GM06990 (cell line): ENCODE results near the gene CNNM1.

ENCODE experiments used
- DNase-seq: peaks from one replicate; pipeline ENCODE4 v3.0.0-alpha.2; 2011; ENCODE audit not compliant: insufficient read length; ENCODE audit errors: extremely low read depth
- H3K27me3 ChIP-seq: replicated peaks from 2 replicates; pipeline ENCODE4 v1.6.0; 2011; ENCODE audit warnings: low read length; ENCODE audit not compliant: control insufficient read depth, insufficient read depth
- H3K36me3 ChIP-seq: 2 replicates; pipeline ENCODE4 v1.5.1; 2011; ENCODE audit warnings: low read length; ENCODE audit not compliant: control insufficient read depth, insufficient read depth
- H3K4me3 ChIP-seq: replicated peaks from 2 replicates; pipeline ENCODE4 v1.5.1; 2011; ENCODE audit warnings: low read depth, mild to moderate bottlenecking, control low read depth, low read length
- TF ChIP-seq, protein P1 (sequence below): IDR thresholded peaks from 2 replicates; pipeline ENCODE4 v1.5.1; 2011; ENCODE audit warnings: low read length, control low read depth, mild to moderate bottlenecking, inconsistent platforms; ENCODE audit not compliant: insufficient read depth, poor library complexity, severe bottlenecking

CNNM1 gene

DNA sequence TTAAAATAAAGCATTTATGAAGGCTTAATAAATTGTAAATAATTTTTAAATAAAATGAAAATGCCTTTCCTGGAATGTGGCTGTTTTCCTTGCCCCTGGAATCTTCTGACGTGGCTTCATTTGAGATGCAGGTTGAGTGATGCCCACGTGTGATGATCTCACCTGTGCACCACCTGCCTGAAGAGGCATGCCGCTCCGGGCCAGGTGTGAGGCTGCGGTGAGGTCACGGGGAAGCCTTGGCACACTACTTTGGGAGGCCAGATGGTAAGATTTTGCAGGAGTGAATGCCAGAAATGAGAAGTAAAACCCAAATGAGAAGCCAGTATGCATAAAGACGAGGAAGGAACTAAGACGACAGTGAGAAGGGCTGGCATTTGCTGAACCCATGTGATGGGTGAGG is 65.1 kb downstream of the CNNM1 start:
- Histone ChIP-seq H3K4me3 (no peak overlapping the region), H3K27me3 (no peaks in the 10 kb centered on the region), H3K36me3 (peaks cover 4% of the 10 kb centered on the region)
- TF ChIP-seq, protein P1, sequence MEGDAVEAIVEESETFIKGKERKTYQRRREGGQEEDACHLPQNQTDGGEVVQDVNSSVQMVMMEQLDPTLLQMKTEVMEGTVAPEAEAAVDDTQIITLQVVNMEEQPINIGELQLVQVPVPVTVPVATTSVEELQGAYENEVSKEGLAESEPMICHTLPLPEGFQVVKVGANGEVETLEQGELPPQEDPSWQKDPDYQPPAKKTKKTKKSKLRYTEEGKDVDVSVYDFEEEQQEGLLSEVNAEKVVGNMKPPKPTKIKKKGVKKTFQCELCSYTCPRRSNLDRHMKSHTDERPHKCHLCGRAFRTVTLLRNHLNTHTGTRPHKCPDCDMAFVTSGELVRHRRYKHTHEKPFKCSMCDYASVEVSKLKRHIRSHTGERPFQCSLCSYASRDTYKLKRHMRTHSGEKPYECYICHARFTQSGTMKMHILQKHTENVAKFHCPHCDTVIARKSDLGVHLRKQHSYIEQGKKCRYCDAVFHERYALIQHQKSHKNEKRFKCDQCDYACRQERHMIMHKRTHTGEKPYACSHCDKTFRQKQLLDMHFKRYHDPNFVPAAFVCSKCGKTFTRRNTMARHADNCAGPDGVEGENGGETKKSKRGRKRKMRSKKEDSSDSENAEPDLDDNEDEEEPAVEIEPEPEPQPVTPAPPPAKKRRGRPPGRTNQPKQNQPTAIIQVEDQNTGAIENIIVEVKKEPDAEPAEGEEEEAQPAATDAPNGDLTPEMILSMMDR, result no peak
- no peak for DNase-seq

DNA sequence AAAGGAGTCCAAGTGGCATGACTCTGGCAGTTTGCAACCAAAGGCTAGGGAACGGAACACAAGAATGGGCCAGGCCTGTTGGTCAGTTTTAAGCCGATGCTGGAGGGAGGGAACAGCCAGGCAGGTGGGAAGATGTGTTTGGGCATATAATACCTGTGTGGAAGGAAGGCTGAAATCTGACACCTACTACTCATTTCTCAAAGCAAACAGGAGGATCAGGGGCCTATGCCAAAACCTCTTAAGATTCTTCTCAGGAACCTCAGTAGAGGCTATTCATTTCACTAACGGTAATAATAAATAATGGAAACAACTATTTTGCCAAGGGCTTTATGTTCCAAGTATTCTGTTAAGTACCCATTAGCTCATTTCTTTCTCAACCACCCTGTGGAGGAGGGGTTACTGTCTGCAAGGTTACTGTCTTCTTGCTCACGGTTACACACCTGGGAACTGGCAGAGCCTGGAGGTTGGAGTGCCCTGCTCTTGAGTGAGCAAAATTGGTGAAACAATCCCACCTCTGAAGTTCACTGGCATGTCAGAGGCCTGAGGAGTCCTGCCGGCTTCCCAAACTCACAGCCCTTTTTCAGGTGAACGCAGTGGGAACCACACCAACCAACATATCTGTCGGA is 65.7 kb downstream of the CNNM1 start:
- no peak for DNase-seq
- TF ChIP-seq, protein P1, result no peak
- peaks cover 6% of the 10 kb centered on the region for H3K36me3 ChIP-seq
- H3K27me3 ChIP-seq, result no peaks in the 10 kb centered on the region
- H3K4me3 ChIP-seq, result no peak overlapping the region

DNA sequence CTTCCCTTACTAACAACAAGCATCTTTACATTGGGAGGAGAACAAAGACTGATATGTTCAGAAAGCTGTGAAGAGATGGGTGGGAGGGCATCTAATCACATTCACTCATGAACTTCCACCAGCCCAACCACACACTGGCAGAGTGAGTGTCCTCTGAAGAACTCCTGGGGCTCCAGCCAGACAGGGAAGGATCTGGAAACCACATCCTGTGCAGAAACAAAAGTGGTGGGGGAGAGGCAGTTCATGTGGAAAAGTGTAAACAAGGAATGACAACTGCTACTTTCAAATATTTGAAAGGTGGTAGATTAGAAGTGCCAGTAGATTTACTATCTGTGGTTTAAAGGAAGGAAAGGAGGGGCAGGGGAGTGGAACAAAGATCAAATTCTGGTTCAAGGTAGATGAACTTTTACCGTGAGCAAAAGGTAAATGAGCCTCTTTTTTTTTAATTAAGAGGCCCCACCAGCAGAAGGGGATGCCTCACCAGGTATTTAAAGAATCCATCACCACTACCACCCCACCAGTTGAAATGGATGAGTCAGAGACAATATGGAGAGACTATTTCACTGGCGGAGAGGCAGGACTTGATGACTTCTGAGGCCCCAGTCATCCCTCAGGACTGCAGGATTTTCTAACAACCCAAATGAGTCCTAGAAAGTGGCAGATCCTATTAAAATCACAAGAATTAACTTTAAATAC is 66.7 kb downstream of the CNNM1 start:
- TF ChIP-seq, protein P1, result no peak
- peaks cover 8% of the 10 kb centered on the region for H3K36me3 ChIP-seq
- no peaks in the 10 kb centered on the region for H3K27me3 ChIP-seq
- DNase-seq, result no peak
- no peak overlapping the region for H3K4me3 ChIP-seq

DNA sequence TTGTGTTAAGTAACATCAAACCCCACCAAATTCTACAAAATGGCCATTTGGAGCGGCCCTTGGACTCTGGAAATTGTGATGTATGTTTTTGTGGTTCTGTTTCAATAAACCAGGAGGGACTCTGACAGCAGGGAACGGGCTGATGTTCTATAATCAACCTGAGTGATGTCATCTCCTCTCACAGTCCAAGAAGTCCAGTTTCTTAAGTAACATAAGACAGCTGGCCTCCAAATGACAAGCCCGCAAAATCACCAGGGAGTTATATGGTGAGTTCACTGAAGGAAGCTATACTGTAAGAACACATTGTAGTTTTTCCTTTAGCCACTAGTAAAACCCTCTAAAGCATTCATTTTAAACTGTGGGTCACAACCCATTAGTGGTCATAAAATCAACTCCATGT is 67.3 kb downstream of the CNNM1 start:
- no peak overlapping the region for H3K4me3 ChIP-seq
- H3K27me3 ChIP-seq, result no peaks in the 10 kb centered on the region
- TF ChIP-seq, protein P1, result no peak
- no peak for DNase-seq
- H3K36me3 ChIP-seq, result peaks cover 8% of the 10 kb centered on the region

DNA sequence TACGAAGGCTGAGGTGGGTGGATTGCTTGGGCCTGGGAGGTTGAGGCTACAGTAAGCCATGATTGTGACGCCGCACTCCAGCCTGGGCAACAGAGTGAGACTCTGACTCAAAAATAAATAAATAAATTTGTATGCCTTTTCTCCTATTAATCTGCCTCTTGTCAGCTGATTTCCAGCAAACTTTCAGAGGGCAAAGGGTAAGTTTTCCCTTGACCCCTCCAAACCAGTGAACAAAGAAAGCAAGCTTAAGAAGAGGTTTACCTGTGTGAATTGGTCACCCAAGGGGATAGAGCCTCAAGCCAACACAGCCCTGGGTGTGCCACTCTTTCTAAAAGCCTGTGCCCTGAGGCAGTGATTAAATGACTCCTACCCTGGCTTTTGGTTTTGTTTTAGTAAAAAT is 70.5 kb downstream of the CNNM1 start:
- no peak for DNase-seq
- TF ChIP-seq, protein P1, result no peak
- no peak overlapping the region for H3K4me3 ChIP-seq
- peaks cover 20% of the 10 kb centered on the region for H3K36me3 ChIP-seq
- no peaks in the 10 kb centered on the region for H3K27me3 ChIP-seq

DNA sequence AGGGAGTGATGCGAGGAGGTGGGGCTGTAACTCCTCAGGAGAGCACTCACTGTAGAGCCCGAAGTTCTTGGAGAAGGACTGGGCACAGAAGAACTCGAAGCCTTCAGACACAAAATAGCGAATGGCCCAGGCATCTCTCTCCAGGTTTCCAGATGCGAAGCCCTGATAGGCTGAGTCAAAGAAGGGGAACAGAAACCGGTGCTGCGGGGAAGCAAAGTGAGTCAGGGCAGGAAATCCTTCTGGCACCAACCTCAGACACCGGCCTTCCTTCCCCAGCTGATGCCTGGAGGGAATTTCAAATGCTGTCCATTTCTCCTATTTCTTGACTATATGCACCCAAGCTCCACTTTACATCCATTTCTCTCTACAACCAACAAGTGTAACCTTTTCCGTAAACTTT is 74.5 kb downstream of the CNNM1 start:
- DNase-seq, result no peak
- Histone ChIP-seq H3K27me3 (no peaks in the 10 kb centered on the region), H3K4me3 (no peak overlapping the region), H3K36me3 (peaks cover 27% of the 10 kb centered on the region)
- TF ChIP-seq, protein P1, result no peak
